ENCODE results near the gene APCDD1L. TPM values are rescaled to one million over a fixed set of nuclear protein-coding genes. Genes with fewer than 3 reads are reported as not detected.

Gene APCDD1L
- under 1 TPM in 3 of 4 donors, not detected in 1; 0.38 to 0.44 (median 0.41) TPM for total RNA-seq

- peak within 1 kb of the TSS in 3 of 4 donors; percentile 25 to 51 (median 40) for H3K4me3 ChIP-seq
- no peak for DNase-seq
- no peak for TF ChIP-seq POLR2A (IDR thresholded peaks at IDR 0.05)
- TF ChIP-seq CTCF (IDR thresholded peaks at IDR 0.05): no peak
Measured at GRCh38 chr20:58515233-58516212, at the start of gene APCDD1L. APCDD1L (minus strand) TSS chr20:58515399; CDS start chr20:58514707, 692 bp downstream.

GRCh38 chr20:58559368-58559729 lies 44.1 kb upstream of the APCDD1L start:
- WGBS, 2 donors: 100% methylated on average over 1 of the region's 7 CpGs; no CpG with 5 or more reads in 1 of the 2 donors
- H3K4me1 ChIP-seq: no peaks in the 10 kb centered on the region
- intact Hi-C loops (cut with DNase I): no loop called here
- TF ChIP-seq POLR2A (IDR thresholded peaks at IDR 0.05) (no peak), CTCF (IDR thresholded peaks at IDR 0.05) (no peak)
- H3K4me3 ChIP-seq: no peak overlapping the region
- H3K27me3 ChIP-seq: peaks cover 0 to 21% (median 0%) of the 10 kb centered on the region in 4 donors
- H3K36me3 ChIP-seq: no peaks in the 10 kb centered on the region
- no peak overlapping the region for H3K27ac ChIP-seq
- no peak for DNase-seq
- no peaks in the 10 kb centered on the region for H3K9me3 ChIP-seq

More at GRCh38 chr20:58515233-58516212, at the start of gene APCDD1L:
- Histone ChIP-seq H3K4me1 (peaks cover 6 to 19% (median 12%) of the 10 kb centered on the region in 3 donors), H3K36me3 (no peaks in the 10 kb centered on the region), H3K27ac (no peak within 1 kb of the TSS), H3K9me3 (no peaks in the 10 kb centered on the region), H3K27me3 (peaks cover 0 to 48% (median 3%) of the 10 kb centered on the region in 4 donors)
- intact Hi-C loops (cut with DNase I): no loop called here
- WGBS, 2 donors: 34 to 38% methylated on average over 11 to 12 of the region's 28 CpGs

- no peaks in the 10 kb centered on the region for H3K4me1 ChIP-seq
- no peaks in the 10 kb centered on the region for H3K9me3 ChIP-seq
- no peak overlapping the region for H3K4me3 ChIP-seq
- H3K27ac ChIP-seq: no peak overlapping the region
- no peak for DNase-seq
- TF ChIP-seq CTCF (IDR thresholded peaks at IDR 0.05) (no peak), POLR2A (IDR thresholded peaks at IDR 0.05) (no peak)
- no peaks in the 10 kb centered on the region for H3K36me3 ChIP-seq
- intact Hi-C loops (cut with DNase I): no loop called here
- WGBS, 2 donors: 69 to 70% methylated on average over 6 to 13 of the region's 19 CpGs
- peaks cover 0 to 21% (median 0%) of the 10 kb centered on the region in 4 donors for H3K27me3 ChIP-seq
Measured at GRCh38 chr20:58558486-58559367, 43.5 kb upstream of the APCDD1L start.

GRCh38 chr20:58557733-58558342 lies 42.6 kb upstream of the APCDD1L start:
- Histone ChIP-seq H3K4me1 (no peaks in the 10 kb centered on the region), H3K27ac (no peak overlapping the region), H3K4me3 (no peak overlapping the region), H3K9me3 (no peaks in the 10 kb centered on the region), H3K27me3 (peaks cover 0 to 26% (median 0%) of the 10 kb centered on the region in 4 donors), H3K36me3 (no peaks in the 10 kb centered on the region)
- intact Hi-C loops (cut with DNase I): no loop called here
- DNase-seq: no peak
- 69 to 74% methylated on average over 5 to 9 of the region's 10 CpGs for WGBS, 2 donors
- TF ChIP-seq POLR2A (IDR thresholded peaks at IDR 0.05) (no peak), CTCF (IDR thresholded peaks at IDR 0.05) (no peak)

Data from esophagus squamous epithelium (tissue), 5 donors.